GDM1 (cell line): ENCODE data around the gene KCNG2.

Experiments used
- DNase-seq: peaks from one replicate; lab custom pipeline; 2025; lab: John Stamatoyannopoulos, UW

The KCNG2 gene

GRCh38 chr18:79887181-79888000 lies 89.7 kb downstream of the KCNG2 start:
- DNase-seq = no peak

GRCh38 chr18:79888016-79888415 lies 90.3 kb downstream of the KCNG2 start:
- no peak for DNase-seq

- no peak for DNase-seq
Observed at GRCh38 chr18:79889569-79889968, 91.8 kb downstream of the KCNG2 start.

GRCh38 chr18:79890674-79891073 lies 92.9 kb downstream of the KCNG2 start:
- DNase-seq = no peak

- DNase-seq = no peak
Observed at GRCh38 chr18:79896738-79897137, 99.0 kb downstream of the KCNG2 start.

- no peak for DNase-seq
Observed at GRCh38 chr18:79897940-79898625, 100.3 kb downstream of the KCNG2 start.

GRCh38 chr18:79898952-79899608 lies 101.3 kb downstream of the KCNG2 start:
- no peak for DNase-seq

- no peak for DNase-seq
Observed at GRCh38 chr18:79899609-79900445, 102.1 kb downstream of the KCNG2 start.

GRCh38 chr18:79900610-79901570 lies 103.2 kb downstream of the KCNG2 start:
- no peak for DNase-seq

GRCh38 chr18:79901665-79902064 lies 103.9 kb downstream of the KCNG2 start:
- no peak for DNase-seq

- no peak for DNase-seq
Observed at GRCh38 chr18:79902075-79902474, 104.3 kb downstream of the KCNG2 start.

- no peak for DNase-seq
Observed at GRCh38 chr18:79902640-79903039, 104.9 kb downstream of the KCNG2 start.

- DNase-seq = no peak
Observed at GRCh38 chr18:79903071-79903635, 105.4 kb downstream of the KCNG2 start.

GRCh38 chr18:79903787-79904356 lies 106.1 kb downstream of the KCNG2 start:
- DNase-seq = no peak

- DNase-seq = no peak
Observed at GRCh38 chr18:79904357-79905147, 106.8 kb downstream of the KCNG2 start.

- DNase-seq = no peak
Observed at GRCh38 chr18:79905389-79905911, 107.7 kb downstream of the KCNG2 start.

- DNase-seq = no peak
Observed at GRCh38 chr18:79905993-79906392, 108.3 kb downstream of the KCNG2 start.

- DNase-seq = no peak
Observed at GRCh38 chr18:79906706-79907105, 109.0 kb downstream of the KCNG2 start.
